Regular cardiac myocyte (primary cell): ENCODE data around the gene XRCC3. TPM values are rescaled to one million over a fixed set of nuclear protein-coding genes. Genes with fewer than 3 reads are reported as not detected.

Source experiments
- total RNA-seq: library from RNA; depleted of rRNA; stranded (reverse); fragments of >200 nt; gene quantifications from 2 replicates; pipeline ENCODE4 v1.2.3, GENCODE V29; 2014

Gene XRCC3
- total RNA-seq = 2.8 and 23.4 TPM in 2 replicates

GRCh38 chr14:103715052-103716000, at the start of gene XRCC3, which contains the start of gene ZFYVE21:
TSS of gene XRCC3 (minus strand) at chr14:103715451. CDS start at chr14:103711087, 4,364 bp downstream.
TSS of gene ZFYVE21 (plus strand) at chr14:103715810. CDS start at chr14:103715842, 32 bp downstream.

Other genes with a start within 250 kb of the XRCC3 start
- gene CKB, start 192.6 kb downstream of the XRCC3 start, total RNA-seq = 14.4 and 24.3 TPM in 2 replicates
- gene TRMT61A, start 186.3 kb downstream of the XRCC3 start, total RNA-seq = 6.5 and 11.1 TPM in 2 replicates
- gene BAG5, start 152.8 kb downstream of the XRCC3 start, total RNA-seq = 29.3 and 43.3 TPM in 2 replicates
- 22.8 and 28.0 TPM in 2 replicates for gene COA8, start 152.5 kb downstream of the XRCC3 start, total RNA-seq
- 230 and 231 TPM in 2 replicates for gene KLC1, start 86.2 kb downstream of the XRCC3 start, total RNA-seq
- 47.1 and 55.0 TPM in 2 replicates for gene ZFYVE21, start 359 bp upstream of the XRCC3 start, total RNA-seq
- 2.1 and 7.3 TPM in 2 replicates for gene PPP1R13B, start 132.1 kb upstream of the XRCC3 start, total RNA-seq
- gene TDRD9, start 213.0 kb upstream of the XRCC3 start, total RNA-seq = 0.58 and 2.5 TPM in 2 replicates
- not detected in 2 replicates for gene RD3L, start 227.1 kb upstream of the XRCC3 start, total RNA-seq